Smooth muscle cell (in vitro differentiated cells): ENCODE data around the gene PLEKHH2. TPM values are rescaled to one million over a fixed set of nuclear protein-coding genes. Genes with fewer than 3 reads are reported as not detected.
"Not testable (repeated sequence)": the region's sequence is repeated elsewhere in the genome, so short reads cannot be mapped to it uniquely, and the experiment has no call there.

Source experiments
- DNase-seq: peaks from one replicate; lab custom pipeline; 2025; ENCODE audit not compliant: unreplicated experiment; lab: John Stamatoyannopoulos, UW
- H2AFZ ChIP-seq: fragments of 200-600 bp; sonication (generic); 2 replicates; pipeline ENCODE4 v1.6.0; 2016; ENCODE audit warnings: antibody characterized with exemption, low read depth, mild to moderate bottlenecking
- H3F3A ChIP-seq: fragments of 200-600 bp; sonication (generic); 2 replicates; pipeline ENCODE4 v1.6.0; 2017; ENCODE audit warnings: antibody characterized with exemption, low read depth
- H3K27ac ChIP-seq: fragments of 200-600 bp; sonication (generic); 2 replicates; pipeline ENCODE4 v1.5.1; 2016; ENCODE audit warnings: low read depth, mild to moderate bottlenecking
- H3K27me3 ChIP-seq: fragments of 200-600 bp; sonication (generic); 2 replicates; pipeline ENCODE4 v1.6.1; 2016; ENCODE audit warnings: low read depth, mild to moderate bottlenecking
- H3K36me3 ChIP-seq: fragments of 200-600 bp; sonication (generic); 2 replicates; pipeline ENCODE4 v1.5.1; 2016; ENCODE audit warnings: low read depth
- H3K4me1 ChIP-seq: fragments of 200-600 bp; sonication (generic); 2 replicates; pipeline ENCODE4 v1.5.1; 2016; ENCODE audit warnings: low read depth
- H3K4me2 ChIP-seq: fragments of 200-600 bp; sonication (generic); 2 replicates; pipeline ENCODE4 v1.6.0; 2016; ENCODE audit warnings: mild to moderate bottlenecking
- H3K4me3 ChIP-seq: fragments of 200-600 bp; sonication (generic); 2 replicates; pipeline ENCODE4 v1.5.1; 2016; ENCODE audit warnings: mild to moderate bottlenecking
- H3K79me2 ChIP-seq: fragments of 200-600 bp; sonication (generic); 2 replicates; pipeline ENCODE4 v1.6.0; 2016; ENCODE audit warnings: low read depth, mild to moderate bottlenecking
- H3K9ac ChIP-seq: fragments of 200-600 bp; sonication (generic); 2 replicates; pipeline ENCODE4 v1.6.0; 2016; ENCODE audit warnings: low read depth
- H3K9me3 ChIP-seq: fragments of 200-600 bp; sonication (generic); replicated peaks from 2 replicates; pipeline ENCODE4 v1.5.1; 2016; ENCODE audit warnings: low read depth
- H4K20me1 ChIP-seq: fragments of 200-600 bp; sonication (generic); 2 replicates; pipeline ENCODE4 v1.6.0; 2016; ENCODE audit warnings: low read depth
- WGBS: methylation state at CpG from one replicate; pipeline ENCODE4 v1.1.7; 2016; ENCODE audit warnings: low lambda C conversion rate; 5-methylcytosine and 5-hydroxymethylcytosine counted together
- polyA plus RNA-seq: library from polyadenylated mRNA; unstranded; fragments of >200 nt; fragmentation: Nextera tagmentation; extraction: Ambion mirVana; gene quantifications from 2 replicates; pipeline ENCODE4 v1.2.1, GENCODE V29; 2016
- total RNA-seq: library from RNA; depleted of rRNA; stranded (reverse); fragments of >200 nt; gene quantifications from 2 replicates; pipeline ENCODE4 v1.2.3, GENCODE V29; 2014
- TF ChIP-seq, protein P1 (sequence below): fragments of 200-600 bp; sonication (generic); IDR thresholded peaks from 2 replicates; pipeline ENCODE4 v1.5.1; 2017; ENCODE audit warnings: borderline replicate concordance, mild to moderate bottlenecking, antibody characterized with exemption; ENCODE audit not compliant: insufficient read depth, poor library complexity, severe bottlenecking

The PLEKHH2 gene
- total and polyA plus RNA-seq, 2 experiments from 2014 or later = 0.69 to 2.1 TPM

GRCh38 chr2:43689999-43690398 is 52.9 kb downstream of the PLEKHH2 start:
- Histone ChIP-seq H3F3A (no peaks in the 10 kb centered on the region), H3K4me3 (no peak overlapping the region), H3K4me2 (no peak overlapping the region), H3K9me3 (no peaks in the 10 kb centered on the region), H3K9ac (no peak overlapping the region), H3K27ac (no peak overlapping the region), H3K36me3 (no peaks in the 10 kb centered on the region), H3K4me1 (no peaks in the 10 kb centered on the region), H2AFZ (no peak overlapping the region), H4K20me1 (no peaks in the 10 kb centered on the region), H3K27me3 (no peaks in the 10 kb centered on the region), H3K79me2 (no peaks in the 10 kb centered on the region)
- 86% methylated on average over 2 of the region's 2 CpGs for WGBS
- TF ChIP-seq, protein P1, sequence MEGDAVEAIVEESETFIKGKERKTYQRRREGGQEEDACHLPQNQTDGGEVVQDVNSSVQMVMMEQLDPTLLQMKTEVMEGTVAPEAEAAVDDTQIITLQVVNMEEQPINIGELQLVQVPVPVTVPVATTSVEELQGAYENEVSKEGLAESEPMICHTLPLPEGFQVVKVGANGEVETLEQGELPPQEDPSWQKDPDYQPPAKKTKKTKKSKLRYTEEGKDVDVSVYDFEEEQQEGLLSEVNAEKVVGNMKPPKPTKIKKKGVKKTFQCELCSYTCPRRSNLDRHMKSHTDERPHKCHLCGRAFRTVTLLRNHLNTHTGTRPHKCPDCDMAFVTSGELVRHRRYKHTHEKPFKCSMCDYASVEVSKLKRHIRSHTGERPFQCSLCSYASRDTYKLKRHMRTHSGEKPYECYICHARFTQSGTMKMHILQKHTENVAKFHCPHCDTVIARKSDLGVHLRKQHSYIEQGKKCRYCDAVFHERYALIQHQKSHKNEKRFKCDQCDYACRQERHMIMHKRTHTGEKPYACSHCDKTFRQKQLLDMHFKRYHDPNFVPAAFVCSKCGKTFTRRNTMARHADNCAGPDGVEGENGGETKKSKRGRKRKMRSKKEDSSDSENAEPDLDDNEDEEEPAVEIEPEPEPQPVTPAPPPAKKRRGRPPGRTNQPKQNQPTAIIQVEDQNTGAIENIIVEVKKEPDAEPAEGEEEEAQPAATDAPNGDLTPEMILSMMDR = no peak
- no peak for DNase-seq

- Histone ChIP-seq H3K9ac (no peak overlapping the region), H3K79me2 (no peaks in the 10 kb centered on the region), H3K9me3 (no peaks in the 10 kb centered on the region), H4K20me1 (no peaks in the 10 kb centered on the region), H3K4me1 (no peaks in the 10 kb centered on the region), H2AFZ (no peak overlapping the region), H3K36me3 (no peaks in the 10 kb centered on the region), H3K4me2 (no peak overlapping the region), H3K27ac (no peak overlapping the region), H3K27me3 (no peaks in the 10 kb centered on the region), H3K4me3 (no peak overlapping the region), H3F3A (no peaks in the 10 kb centered on the region)
- no peak for DNase-seq
- TF ChIP-seq, protein P1 = no peak
- 87% methylated on average over 5 of the region's 5 CpGs for WGBS
Observed at GRCh38 chr2:43692428-43692994, 55.5 kb downstream of the PLEKHH2 start.

DNA sequence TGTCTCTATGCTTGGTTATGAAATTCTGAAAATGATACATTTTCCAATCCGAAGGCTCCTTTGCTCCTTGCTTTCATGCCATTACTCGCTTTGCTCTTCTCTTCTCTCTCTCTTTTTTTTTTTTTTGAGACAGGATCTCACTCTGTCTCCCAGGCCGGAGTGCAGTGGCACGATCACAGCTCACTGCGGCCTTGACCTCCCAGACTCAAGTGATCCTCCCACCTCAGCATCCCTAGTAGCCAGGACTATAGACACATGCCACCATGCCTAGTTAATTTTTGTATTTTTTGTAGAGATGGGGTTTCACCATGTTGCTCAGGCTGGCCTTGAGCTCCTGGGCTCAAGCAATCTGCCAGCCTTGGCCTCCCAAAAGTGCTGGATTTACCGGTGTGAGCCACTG is 61.1 kb downstream of the PLEKHH2 start:
- H3K4me3 ChIP-seq, H3K9ac ChIP-seq, H3K79me2 ChIP-seq, H3K4me1 ChIP-seq, DNase-seq, H3F3A ChIP-seq, H3K4me2 ChIP-seq, H3K27ac ChIP-seq, H3K9me3 ChIP-seq, H3K27me3 ChIP-seq, H4K20me1 ChIP-seq, H3K36me3 ChIP-seq, H2AFZ ChIP-seq: not testable (repeated sequence)
- 94% methylated on average over 6 of the region's 6 CpGs for WGBS

- H3K9me3 ChIP-seq = no peaks in the 10 kb centered on the region
- H3K4me3 ChIP-seq = no peak overlapping the region
- TF ChIP-seq, protein P1 = no peak
- WGBS = 93% methylated on average over 3 of the region's 3 CpGs
- H3K27me3 ChIP-seq = no peaks in the 10 kb centered on the region
- no peaks in the 10 kb centered on the region for H3K79me2 ChIP-seq
- H3K36me3 ChIP-seq = no peaks in the 10 kb centered on the region
- no peak overlapping the region for H3K27ac ChIP-seq
- H3F3A ChIP-seq = no peaks in the 10 kb centered on the region
- no peak overlapping the region for H3K9ac ChIP-seq
- no peak overlapping the region for H2AFZ ChIP-seq
- no peak for DNase-seq
- no peak overlapping the region for H3K4me2 ChIP-seq
- H3K4me1 ChIP-seq = no peaks in the 10 kb centered on the region
- H4K20me1 ChIP-seq = no peaks in the 10 kb centered on the region
Observed at GRCh38 chr2:43699761-43700160, 62.7 kb downstream of the PLEKHH2 start.
